ENCODE results near the gene SIM2.

The SIM2 gene

GRCh38 chr21:36757196-36757595 lies 58.3 kb downstream of the SIM2 start:
- H3K27me3 ChIP-seq (ENCODE audit: control insufficient read depth, insufficient read depth, low read length), result no peaks in the 10 kb centered on the region
- H3K27ac ChIP-seq (ENCODE audit: low read depth, low read length), result no peak overlapping the region
- H3K9ac ChIP-seq (ENCODE audit: low read length), result no peak overlapping the region
- peaks cover 7% of the 10 kb centered on the region for H3K4me1 ChIP-seq (ENCODE audit: control insufficient read depth, insufficient read depth, low read length)
- H3K9me3 ChIP-seq (ENCODE audit: control insufficient read depth, insufficient read depth, low read depth, low read length), result no peaks in the 10 kb centered on the region
- H3K4me3 ChIP-seq (ENCODE audit: low read depth, low read length), result no peak overlapping the region
- H3K36me3 ChIP-seq (ENCODE audit: control insufficient read depth, insufficient read depth, low read length), result no peaks in the 10 kb centered on the region

- Histone ChIP-seq H3K36me3 (ENCODE audit: control insufficient read depth, insufficient read depth, low read length) (no peaks in the 10 kb centered on the region), H3K27me3 (ENCODE audit: control insufficient read depth, insufficient read depth, low read length) (no peaks in the 10 kb centered on the region), H3K9ac (ENCODE audit: low read length) (no peak overlapping the region), H3K9me3 (ENCODE audit: control insufficient read depth, insufficient read depth, low read depth, low read length) (no peaks in the 10 kb centered on the region), H3K27ac (ENCODE audit: low read depth, low read length) (no peak overlapping the region), H3K4me3 (ENCODE audit: low read depth, low read length) (no peak overlapping the region), H3K4me1 (ENCODE audit: control insufficient read depth, insufficient read depth, low read length) (peaks cover 6% of the 10 kb centered on the region; the same call in 1 of the 2 replicates)
Observed at GRCh38 chr21:36759348-36760083, 60.6 kb downstream of the SIM2 start.

GRCh38 chr21:36761685-36762084 lies 62.8 kb downstream of the SIM2 start:
- no peak overlapping the region for H3K9ac ChIP-seq (ENCODE audit: low read length)
- H3K36me3 ChIP-seq (ENCODE audit: control insufficient read depth, insufficient read depth, low read length), result no peaks in the 10 kb centered on the region
- H3K4me3 ChIP-seq (ENCODE audit: low read depth, low read length), result no peak overlapping the region
- no peaks in the 10 kb centered on the region for H3K9me3 ChIP-seq (ENCODE audit: control insufficient read depth, insufficient read depth, low read depth, low read length)
- H3K4me1 ChIP-seq (ENCODE audit: control insufficient read depth, insufficient read depth, low read length), result peaks cover 6% of the 10 kb centered on the region; the same call in 1 of the 2 replicates
- H3K27me3 ChIP-seq (ENCODE audit: control insufficient read depth, insufficient read depth, low read length), result no peaks in the 10 kb centered on the region
- H3K27ac ChIP-seq (ENCODE audit: low read depth, low read length), result no peak overlapping the region

DNA sequence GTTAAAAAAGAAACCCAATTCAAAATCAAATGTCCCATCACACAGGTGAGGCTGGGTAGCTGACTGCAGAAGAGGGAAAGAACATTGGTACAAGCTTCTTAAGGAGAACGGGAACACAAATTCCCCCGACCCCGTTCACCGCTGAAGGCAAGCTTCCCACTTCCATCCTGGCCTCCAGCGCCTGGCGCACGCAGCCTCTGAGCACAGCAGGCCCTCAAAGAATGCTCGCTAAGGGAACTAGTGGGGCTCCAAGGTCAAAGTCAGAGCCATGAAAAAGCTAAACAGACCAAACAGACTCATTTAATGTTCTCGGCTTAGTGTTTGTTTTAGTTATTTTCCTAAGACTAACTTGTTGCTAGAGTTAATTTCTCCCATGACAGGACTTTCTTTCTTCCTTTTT lies 63.7 kb downstream of the SIM2 start:
- Histone ChIP-seq H3K9ac (ENCODE audit: low read length) (no peak overlapping the region), H3K4me1 (ENCODE audit: control insufficient read depth, insufficient read depth, low read length) (peaks cover 3% of the 10 kb centered on the region; the same call in 1 of the 2 replicates), H3K36me3 (ENCODE audit: control insufficient read depth, insufficient read depth, low read length) (no peaks in the 10 kb centered on the region), H3K4me3 (ENCODE audit: low read depth, low read length) (no peak overlapping the region), H3K27me3 (ENCODE audit: control insufficient read depth, insufficient read depth, low read length) (no peaks in the 10 kb centered on the region), H3K27ac (ENCODE audit: low read depth, low read length) (no peak overlapping the region), H3K9me3 (ENCODE audit: control insufficient read depth, insufficient read depth, low read depth, low read length) (no peaks in the 10 kb centered on the region)

DNA sequence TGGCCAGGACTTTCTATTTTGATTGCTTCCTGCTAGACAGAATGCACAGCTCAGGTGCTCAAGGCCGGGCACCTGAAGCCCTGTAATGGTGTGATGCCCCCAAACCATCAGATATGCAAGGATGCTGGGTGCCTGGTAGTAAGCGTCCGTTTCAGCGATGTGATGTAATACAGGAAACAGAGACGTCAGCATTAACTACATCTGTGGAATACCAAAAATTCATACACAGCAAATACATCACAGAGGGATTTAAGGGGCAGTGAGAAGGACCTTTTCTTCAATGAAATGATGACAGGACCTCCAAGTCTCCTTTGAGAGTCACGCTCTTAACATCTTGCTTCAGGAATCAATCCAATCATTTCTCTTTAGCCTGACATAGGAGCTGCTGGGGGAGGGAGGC lies 64.4 kb downstream of the SIM2 start:
- no peaks in the 10 kb centered on the region for H3K27me3 ChIP-seq (ENCODE audit: control insufficient read depth, insufficient read depth, low read length)
- H3K9ac ChIP-seq (ENCODE audit: low read length), result no peak overlapping the region
- peaks cover 3% of the 10 kb centered on the region; the same call in 1 of the 2 replicates for H3K4me1 ChIP-seq (ENCODE audit: control insufficient read depth, insufficient read depth, low read length)
- H3K27ac ChIP-seq (ENCODE audit: low read depth, low read length), result no peak overlapping the region
- no peaks in the 10 kb centered on the region for H3K36me3 ChIP-seq (ENCODE audit: control insufficient read depth, insufficient read depth, low read length)
- no peaks in the 10 kb centered on the region for H3K9me3 ChIP-seq (ENCODE audit: control insufficient read depth, insufficient read depth, low read depth, low read length)
- H3K4me3 ChIP-seq (ENCODE audit: low read depth, low read length), result no peak overlapping the region

DNA sequence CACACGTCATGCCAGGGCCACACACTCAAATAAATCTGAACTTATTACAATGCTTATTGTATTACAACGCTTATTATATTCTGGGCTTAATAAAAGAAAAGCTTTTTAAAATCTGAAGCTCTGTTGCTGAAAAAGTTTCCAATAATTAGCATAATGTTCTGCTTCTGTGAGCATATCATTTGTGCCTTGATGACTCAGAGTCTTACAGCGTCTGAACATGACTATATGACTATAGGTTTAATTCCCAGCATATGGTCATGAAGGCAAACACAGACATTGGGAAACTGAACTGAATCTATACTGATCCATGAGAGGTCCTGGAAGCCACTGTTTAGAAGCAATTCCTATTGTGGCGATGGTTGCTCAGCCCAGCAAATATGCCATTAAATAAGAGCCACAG lies 66.3 kb downstream of the SIM2 start:
- no peaks in the 10 kb centered on the region for H3K36me3 ChIP-seq (ENCODE audit: control insufficient read depth, insufficient read depth, low read length)
- no peak overlapping the region for H3K9ac ChIP-seq (ENCODE audit: low read length)
- no peak overlapping the region for H3K4me3 ChIP-seq (ENCODE audit: low read depth, low read length)
- no peaks in the 10 kb centered on the region for H3K9me3 ChIP-seq (ENCODE audit: control insufficient read depth, insufficient read depth, low read depth, low read length)
- H3K4me1 ChIP-seq (ENCODE audit: control insufficient read depth, insufficient read depth, low read length), result peaks cover 3% of the 10 kb centered on the region; the same call in 1 of the 2 replicates
- no peaks in the 10 kb centered on the region for H3K27me3 ChIP-seq (ENCODE audit: control insufficient read depth, insufficient read depth, low read length)
- H3K27ac ChIP-seq (ENCODE audit: low read depth, low read length), result no peak overlapping the region

GRCh38 chr21:36766511-36766910 lies 67.6 kb downstream of the SIM2 start:
- no peak overlapping the region for H3K27ac ChIP-seq (ENCODE audit: low read depth, low read length)
- no peak overlapping the region for H3K4me3 ChIP-seq (ENCODE audit: low read depth, low read length)
- H3K4me1 ChIP-seq (ENCODE audit: control insufficient read depth, insufficient read depth, low read length), result peaks cover 3% of the 10 kb centered on the region; the same call in 1 of the 2 replicates
- no peak overlapping the region for H3K9ac ChIP-seq (ENCODE audit: low read length)
- no peaks in the 10 kb centered on the region for H3K36me3 ChIP-seq (ENCODE audit: control insufficient read depth, insufficient read depth, low read length)
- H3K9me3 ChIP-seq (ENCODE audit: control insufficient read depth, insufficient read depth, low read depth, low read length), result no peaks in the 10 kb centered on the region
- no peaks in the 10 kb centered on the region for H3K27me3 ChIP-seq (ENCODE audit: control insufficient read depth, insufficient read depth, low read length)

DNA sequence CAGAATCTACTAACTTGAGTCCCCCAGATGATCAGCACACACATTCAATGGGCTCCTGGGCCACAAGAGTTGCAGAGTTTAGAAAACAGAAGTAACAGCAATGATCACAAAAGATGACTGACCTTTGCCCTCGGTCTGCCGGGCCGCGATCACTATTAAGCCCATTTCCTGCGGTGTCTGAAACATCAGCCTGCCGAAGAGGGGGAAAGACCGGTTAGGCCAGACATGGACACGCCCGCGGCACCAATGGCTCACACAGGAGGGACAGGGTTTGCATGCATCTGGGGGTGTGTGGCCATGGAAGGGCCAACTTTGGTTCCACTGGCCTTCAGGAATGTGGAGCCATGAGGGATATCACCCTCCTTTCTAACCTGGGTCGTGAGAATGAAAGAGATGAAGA lies 68.2 kb downstream of the SIM2 start:
- Histone ChIP-seq H3K27ac (ENCODE audit: low read depth, low read length) (no peak overlapping the region), H3K27me3 (ENCODE audit: control insufficient read depth, insufficient read depth, low read length) (no peaks in the 10 kb centered on the region), H3K4me1 (ENCODE audit: control insufficient read depth, insufficient read depth, low read length) (peaks cover 3% of the 10 kb centered on the region; the same call in 1 of the 2 replicates)

GRCh38 chr21:36768496-36768895 lies 69.6 kb downstream of the SIM2 start:
- H3K27me3 ChIP-seq (ENCODE audit: control insufficient read depth, insufficient read depth, low read length), result no peaks in the 10 kb centered on the region
- H3K9me3 ChIP-seq (ENCODE audit: control insufficient read depth, insufficient read depth, low read depth, low read length), result no peaks in the 10 kb centered on the region
- H3K4me3 ChIP-seq (ENCODE audit: low read depth, low read length), result no peak overlapping the region
- no peak overlapping the region for H3K9ac ChIP-seq (ENCODE audit: low read length)
- H3K36me3 ChIP-seq (ENCODE audit: control insufficient read depth, insufficient read depth, low read length), result no peaks in the 10 kb centered on the region
- H3K4me1 ChIP-seq (ENCODE audit: control insufficient read depth, insufficient read depth, low read length), result peaks cover 3% of the 10 kb centered on the region; the same call in 1 of the 2 replicates
- H3K27ac ChIP-seq (ENCODE audit: low read depth, low read length), result no peak overlapping the region

More for the DNA sequence above, 68.2 kb downstream of the SIM2 start:
- Histone ChIP-seq H3K9ac (ENCODE audit: low read length) (no peak overlapping the region), H3K36me3 (ENCODE audit: control insufficient read depth, insufficient read depth, low read length) (no peaks in the 10 kb centered on the region), H3K4me3 (ENCODE audit: low read depth, low read length) (no peak overlapping the region), H3K9me3 (ENCODE audit: control insufficient read depth, insufficient read depth, low read depth, low read length) (no peaks in the 10 kb centered on the region)

DNA sequence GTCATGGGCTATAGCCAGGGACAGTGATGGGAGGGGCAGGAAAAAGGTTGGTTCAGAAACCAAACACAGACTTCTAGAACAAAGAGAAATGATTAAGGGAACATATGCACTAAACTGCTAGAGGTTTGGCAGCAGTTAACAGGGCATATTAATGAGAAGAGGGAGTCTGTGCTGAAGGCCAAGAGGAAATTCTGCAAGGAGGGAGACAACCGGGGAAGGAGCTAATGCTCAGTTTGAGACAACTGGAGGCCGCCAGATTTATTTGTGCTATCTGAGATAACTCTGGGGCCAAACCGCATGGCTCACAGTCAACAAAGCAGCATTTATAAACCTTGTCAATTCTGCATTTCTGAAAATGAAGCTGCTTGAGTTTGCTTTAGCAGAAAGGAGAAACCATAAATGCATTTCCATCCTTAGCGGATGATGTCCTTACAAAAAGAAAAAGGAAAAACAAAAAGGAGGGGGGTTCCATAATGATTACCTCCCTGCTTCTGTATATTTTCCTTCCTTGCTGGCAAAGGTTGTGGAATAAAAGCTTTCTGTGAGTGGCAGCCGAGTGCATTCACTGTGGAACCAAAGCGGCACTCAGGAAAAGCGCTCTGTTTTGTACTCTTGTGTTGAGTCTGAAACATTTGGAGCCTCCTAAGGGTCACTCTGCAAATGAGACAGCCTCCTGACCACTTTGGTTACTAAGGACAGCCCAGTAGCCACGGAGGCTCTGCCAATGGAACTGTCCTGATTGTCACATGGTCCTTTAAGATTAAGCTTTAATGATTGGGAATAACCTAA lies 70.3 kb downstream of the SIM2 start:
- Histone ChIP-seq H3K27me3 (ENCODE audit: control insufficient read depth, insufficient read depth, low read length) (no peaks in the 10 kb centered on the region), H3K9me3 (ENCODE audit: control insufficient read depth, insufficient read depth, low read depth, low read length) (no peaks in the 10 kb centered on the region), H3K4me1 (ENCODE audit: control insufficient read depth, insufficient read depth, low read length) (peaks cover 3% of the 10 kb centered on the region; the same call in 1 of the 2 replicates), H3K9ac (ENCODE audit: low read length) (no peak overlapping the region), H3K4me3 (ENCODE audit: low read depth, low read length) (no peak overlapping the region), H3K36me3 (ENCODE audit: control insufficient read depth, insufficient read depth, low read length) (no peaks in the 10 kb centered on the region), H3K27ac (ENCODE audit: low read depth, low read length) (no peak overlapping the region)

DNA sequence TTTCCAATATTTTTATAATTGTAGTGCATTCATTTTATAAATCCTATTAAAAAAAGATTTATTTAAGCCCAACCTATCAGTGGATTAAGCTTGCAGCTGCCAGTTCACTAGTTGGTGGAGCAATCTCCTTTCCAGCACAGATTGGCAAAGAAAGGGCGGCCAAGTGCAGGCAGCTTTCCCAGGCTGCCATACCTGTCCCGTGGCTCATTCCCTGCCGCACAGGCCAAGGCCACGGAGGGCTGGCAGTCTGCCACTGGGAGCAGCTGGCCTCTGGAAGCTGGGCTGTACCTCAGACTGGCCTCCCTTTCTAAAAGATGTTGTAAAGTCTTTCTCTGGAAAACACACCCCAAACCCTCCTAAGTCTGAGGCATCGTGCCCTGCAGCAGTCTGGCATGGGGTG lies 74.2 kb downstream of the SIM2 start:
- Histone ChIP-seq H3K9me3 (ENCODE audit: control insufficient read depth, insufficient read depth, low read depth, low read length) (no peaks in the 10 kb centered on the region), H3K36me3 (ENCODE audit: control insufficient read depth, insufficient read depth, low read length) (no peaks in the 10 kb centered on the region), H3K4me3 (ENCODE audit: low read depth, low read length) (no peak overlapping the region), H3K9ac (ENCODE audit: low read length) (no peak overlapping the region), H3K27ac (ENCODE audit: low read depth, low read length) (no peak overlapping the region), H3K27me3 (ENCODE audit: control insufficient read depth, insufficient read depth, low read length) (no peaks in the 10 kb centered on the region), H3K4me1 (ENCODE audit: control insufficient read depth, insufficient read depth, low read length) (no peaks in the 10 kb centered on the region)

All from HUES6 (cell line).